CMK (cell line): ENCODE measurements around the gene CDK17.
A peak's percentile ranks its signal among the peaks of the same experiment; 100 is the strongest.
"Not testable (repeated sequence)": the region's sequence is repeated elsewhere in the genome, so short reads cannot be mapped to it uniquely, and the experiment has no call there.

Experiments used
- DNase-seq: peaks from one replicate; pipeline ENCODE4 v3.0.0-alpha.2; 2010; ENCODE audit warnings: low read depth

The CDK17 gene

DNA sequence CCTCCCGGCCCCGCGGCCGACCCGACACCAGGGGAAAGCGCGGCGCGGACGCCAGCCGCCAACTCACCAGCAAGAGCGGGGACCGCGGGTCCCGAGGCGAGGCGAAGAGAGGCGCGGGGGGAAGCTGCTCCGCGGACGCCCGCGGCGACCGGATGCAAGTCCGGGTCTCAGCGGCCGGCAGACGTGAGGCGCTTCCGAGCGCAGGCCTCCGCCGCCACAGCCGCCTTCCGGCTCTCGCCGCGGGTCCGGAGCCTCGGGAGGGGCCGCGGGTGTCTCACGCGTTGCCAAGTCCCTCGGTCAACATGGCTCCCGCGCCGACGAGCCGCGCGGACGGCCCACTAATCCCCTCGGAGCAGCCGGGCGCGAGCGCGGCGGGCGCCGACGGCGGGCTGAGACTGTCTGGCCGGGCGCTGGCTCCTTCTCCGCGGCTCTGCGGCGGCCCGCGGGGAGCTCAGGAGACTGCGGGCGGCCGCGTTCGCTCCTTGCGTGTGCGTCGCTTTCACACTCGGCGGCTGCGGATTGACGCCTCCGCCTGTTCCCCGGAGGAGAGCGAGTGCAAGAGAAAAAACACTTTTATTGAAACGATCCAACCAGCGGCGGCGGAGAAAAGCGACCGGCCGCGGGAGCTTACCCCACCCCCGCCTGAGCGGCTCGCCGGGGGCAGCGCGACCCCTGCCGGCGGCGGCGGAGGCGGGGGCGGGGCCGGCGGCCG, at the start of gene CDK17:
TSS of gene CDK17 (minus strand) at position 521 of the 712 bp plus-strand sequence. CDS start 65,603 bp downstream, outside the sequence.
- DNase-seq, result peak; percentile 62

DNA sequence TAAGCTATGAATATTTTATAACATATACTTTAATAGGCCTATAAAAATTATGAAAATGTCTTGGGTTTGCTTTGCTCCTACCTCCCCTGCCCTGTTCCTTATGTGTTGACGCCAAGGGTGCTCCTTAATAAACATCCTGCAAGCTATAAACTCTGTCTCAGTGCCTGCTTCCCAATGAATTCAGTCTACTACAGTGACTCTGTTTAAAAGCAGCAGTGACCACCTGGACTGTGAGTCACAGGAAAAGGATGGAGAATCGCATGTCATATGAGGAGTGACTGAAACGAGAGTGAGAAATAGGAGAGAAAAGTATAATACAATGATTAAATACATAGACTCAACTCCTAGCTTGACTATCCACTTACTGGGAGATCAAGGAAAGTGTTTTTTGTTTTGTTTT, 48.1 kb upstream of the CDK17 start:
- DNase-seq, result no peak

DNA sequence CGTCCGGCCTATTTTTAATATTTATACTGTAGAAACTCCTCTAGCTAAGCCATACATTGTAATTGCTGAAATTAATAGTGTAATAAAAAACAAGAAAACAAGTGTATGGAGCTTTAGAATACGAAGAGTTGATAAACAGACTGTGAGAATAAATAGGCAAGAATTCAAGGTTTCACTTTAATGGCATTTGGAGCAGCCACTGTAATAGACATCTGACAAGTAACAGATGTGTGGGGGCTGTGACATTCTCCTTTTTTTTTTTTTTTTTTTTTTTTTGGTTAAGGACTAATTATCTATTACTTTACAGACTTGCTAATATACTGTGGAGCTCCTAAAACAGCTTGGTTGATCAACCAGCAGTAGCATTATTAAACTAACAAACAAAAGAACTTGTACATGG, 47.0 kb upstream of the CDK17 start:
- no peak for DNase-seq

DNA sequence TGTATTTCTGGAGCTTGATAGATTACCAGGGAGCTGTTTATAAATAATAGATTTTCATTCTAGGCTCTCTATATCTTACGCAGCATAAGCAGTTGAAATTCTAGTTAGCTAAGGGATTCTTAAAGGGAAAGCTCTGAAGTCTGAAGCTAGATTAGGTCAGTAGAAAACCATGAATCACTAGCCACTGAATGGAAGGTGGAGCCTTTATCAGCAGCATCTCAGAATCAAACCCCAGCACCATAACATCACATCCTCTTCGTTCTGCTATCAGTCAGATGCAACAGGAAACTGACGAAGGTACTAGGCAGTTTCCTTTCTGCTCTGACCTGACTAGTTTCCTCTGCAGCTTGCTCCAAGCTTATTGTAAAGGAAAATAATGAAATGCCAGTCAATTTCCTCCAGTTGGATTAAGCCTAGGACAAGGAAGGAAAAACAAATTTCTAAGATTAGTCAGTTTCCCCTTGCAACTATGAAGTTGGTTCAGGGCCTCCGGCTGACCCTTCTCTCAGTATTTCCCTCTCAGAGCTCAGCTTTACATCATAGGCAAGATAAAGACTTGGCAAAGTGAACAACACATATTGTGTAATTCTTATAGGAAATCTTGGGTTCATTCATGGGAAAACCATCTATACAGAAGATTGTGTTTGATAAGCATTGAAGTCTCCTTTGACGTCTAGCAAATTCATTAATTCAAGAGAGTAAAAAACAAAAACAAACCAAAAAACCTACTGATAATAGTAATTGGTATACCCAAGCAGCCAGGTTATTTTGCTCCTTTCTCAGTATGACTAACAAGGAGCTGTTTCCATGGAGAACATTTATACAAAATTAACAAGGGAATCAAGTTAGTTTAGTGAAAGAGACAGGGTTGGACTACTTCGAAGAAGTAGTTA, 45.7 kb upstream of the CDK17 start:
- peak; percentile 75 for DNase-seq

DNA sequence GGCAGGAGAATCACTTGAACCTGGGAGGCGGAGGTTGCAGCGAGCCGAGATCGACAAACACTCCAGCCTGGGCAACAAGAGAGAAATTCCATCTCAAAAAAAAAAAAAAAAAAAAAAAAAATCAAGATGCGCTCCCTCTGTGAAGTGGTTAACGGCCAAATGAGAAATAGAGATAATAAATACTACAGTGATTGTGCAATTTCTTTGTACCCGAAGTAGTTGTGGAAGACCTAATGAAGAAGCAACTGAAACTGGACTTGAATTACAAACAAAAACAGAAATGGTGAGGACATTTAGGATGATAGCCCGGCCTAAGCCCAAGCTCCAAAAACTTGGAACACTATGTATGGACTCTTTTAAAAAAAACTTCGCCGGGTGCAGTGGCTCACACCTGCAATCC, 44.2 kb upstream of the CDK17 start:
- no peak for DNase-seq

DNA sequence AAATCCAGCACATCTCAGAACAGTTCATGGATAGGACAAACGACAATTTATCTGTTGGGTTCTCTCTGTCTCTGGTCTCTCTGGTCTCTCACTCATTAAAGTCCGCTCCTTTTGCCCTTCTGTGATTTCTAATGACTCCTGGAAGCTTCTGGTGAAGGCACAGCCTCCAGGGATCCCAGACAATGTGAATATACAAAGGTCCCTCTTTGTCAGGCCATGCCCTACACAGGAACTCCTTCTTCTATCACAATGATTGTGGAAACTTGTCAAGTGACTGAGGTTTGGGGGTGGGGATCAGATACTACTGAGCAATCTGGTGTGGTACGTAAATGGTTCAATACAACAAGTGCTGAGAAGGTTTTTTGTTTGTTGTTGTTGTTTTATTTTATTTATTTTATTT, 42.7 kb upstream of the CDK17 start:
- DNase-seq, result no peak

DNA sequence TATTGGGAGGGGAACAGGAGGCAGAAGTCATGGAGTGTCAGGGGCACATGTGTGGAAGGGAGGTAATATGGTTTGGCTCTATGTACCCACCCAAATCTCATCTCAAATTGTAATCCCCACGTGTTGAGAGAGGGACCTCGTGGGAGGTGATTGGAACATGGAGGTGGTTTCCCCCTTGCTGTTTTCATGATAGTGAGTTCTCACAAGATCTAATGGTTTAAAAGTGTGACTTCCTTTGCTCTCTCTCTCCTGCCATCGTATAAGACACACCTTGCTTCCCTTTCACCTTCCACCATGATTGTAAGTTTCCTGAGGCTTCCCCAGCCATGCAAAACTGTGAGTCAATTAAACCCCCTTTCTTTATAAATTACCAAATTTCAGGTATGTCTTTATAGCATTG, 41.6 kb upstream of the CDK17 start:
- DNase-seq, result no peak

DNA sequence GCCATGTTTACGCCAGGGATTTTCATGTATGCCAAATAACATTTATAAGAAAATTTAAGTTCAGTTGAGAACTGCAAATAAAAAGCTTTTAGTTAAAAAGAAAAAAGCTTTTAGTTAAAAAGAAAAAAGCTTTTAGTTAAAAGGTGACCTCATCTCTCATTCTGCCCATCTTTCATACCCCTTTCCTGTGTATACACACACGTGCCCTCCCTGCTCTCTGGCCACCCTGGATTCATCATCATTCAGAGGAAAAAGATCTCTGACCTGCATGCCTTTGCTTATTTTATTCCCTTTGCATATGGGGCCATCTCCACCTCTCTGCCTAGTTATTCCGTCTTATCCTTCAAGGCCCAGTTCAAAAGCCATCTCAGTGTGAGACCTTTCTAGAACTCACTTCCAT, 38.1 kb upstream of the CDK17 start:
- DNase-seq, result no peak

DNA sequence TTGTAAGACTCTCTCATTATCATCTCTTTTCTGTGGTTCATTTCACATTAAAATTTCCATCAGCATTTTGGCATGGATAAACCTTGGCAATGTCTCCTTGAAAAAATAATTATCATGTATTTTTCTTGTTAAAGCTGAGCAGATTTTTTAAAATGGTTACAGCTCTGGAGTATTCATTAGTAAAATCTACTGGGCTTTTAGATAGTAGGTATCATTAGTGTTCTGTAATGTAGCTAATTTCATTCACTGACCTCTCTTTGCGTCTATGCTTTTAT, 36.9 kb upstream of the CDK17 start:
- no peak for DNase-seq

DNA sequence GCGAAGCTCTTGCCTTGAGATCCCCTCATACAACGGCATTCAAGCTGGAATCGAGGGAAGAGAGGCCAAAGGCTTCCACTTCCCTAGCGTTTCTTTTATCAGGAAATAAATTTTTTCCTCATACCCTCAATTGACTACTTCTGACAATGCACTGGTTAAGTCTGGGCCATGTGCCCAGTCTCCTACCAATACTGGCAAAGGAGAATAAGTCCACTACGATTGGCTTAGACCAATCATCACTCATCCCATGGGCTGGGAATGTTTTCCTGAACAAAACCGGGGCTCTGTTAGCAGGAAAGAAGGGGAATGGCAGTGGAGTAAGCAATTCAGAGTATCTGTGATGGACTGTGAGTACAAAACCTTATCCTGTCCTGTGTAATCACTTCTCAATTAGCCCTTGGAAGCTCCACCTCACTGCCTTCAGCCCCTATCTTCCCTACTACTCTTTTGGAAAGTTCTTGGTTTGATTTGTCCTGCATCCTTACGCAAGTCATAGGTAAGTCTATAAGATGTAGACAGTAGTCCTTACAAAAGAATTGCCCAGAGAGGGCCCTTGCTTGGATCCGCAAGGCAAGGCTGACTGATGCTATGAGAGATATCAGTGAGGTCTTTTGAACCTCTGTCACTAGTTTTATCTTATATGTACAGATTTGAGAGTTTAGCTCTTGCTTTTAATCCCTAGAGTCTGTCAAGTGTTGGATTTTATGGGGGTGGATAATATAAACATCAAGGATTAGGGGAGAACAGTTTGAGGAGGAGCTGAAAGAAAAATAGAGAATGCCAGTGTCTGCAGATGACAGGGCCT, 36.3 kb upstream of the CDK17 start:
- no peak for DNase-seq

DNA sequence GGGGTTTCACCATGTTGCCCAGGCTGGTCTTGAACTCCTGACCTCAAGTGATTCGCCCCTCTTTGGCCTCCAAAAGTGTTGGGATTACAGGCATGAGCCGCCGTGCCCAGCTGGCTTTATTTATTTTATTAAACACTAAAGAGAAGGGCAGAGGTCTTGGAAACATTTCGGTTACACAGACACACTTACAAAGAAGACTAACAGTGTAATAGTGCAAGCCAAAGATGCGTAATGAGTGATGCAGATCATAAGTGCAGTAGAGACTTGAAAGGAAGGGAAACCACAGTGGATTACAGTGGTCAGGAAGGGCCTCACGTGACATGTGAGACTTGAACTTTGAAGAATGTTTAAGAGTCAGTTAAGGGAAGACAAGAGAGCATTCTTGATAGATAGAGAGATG, 33.9 kb upstream of the CDK17 start:
- DNase-seq, result peak; percentile 36

DNA sequence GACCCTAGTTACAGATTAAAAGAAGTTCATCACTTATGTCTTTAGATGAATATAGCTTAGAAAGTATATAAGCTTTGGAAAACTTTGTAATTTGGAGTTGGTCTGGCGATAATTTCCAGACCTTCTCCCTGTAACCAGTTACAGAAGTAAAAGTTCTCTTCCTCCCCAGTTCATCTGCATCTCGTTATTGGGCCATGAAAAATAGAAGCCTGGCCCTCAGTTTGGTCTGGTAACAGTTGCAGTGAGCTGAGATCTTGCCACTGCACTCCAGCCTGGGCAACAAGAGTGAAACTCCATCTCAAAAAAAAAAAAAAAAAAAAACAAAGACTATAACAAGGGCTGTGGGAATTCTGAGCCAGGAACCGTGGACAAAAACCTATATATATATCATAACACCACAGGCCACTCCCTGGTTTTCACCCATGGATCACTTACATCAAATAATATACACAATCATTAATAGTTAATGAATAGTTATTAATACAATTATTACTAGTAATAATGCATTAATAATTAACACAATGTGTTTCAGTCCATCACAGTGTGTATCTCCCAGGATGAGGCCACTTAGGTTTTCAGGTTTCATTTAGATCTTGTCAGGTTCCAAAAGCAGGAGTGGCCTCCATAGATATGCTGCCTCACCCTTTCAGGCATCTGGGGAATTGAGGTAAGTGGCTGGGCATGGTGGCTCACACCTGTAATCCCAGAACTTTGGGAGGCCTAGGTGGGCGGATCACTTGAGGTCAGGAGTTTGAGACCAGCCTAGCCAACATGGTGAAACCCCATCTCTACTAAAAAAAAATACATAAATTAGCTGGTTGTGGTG, 32.5 kb upstream of the CDK17 start:
- DNase-seq, result not testable (repeated sequence)

DNA sequence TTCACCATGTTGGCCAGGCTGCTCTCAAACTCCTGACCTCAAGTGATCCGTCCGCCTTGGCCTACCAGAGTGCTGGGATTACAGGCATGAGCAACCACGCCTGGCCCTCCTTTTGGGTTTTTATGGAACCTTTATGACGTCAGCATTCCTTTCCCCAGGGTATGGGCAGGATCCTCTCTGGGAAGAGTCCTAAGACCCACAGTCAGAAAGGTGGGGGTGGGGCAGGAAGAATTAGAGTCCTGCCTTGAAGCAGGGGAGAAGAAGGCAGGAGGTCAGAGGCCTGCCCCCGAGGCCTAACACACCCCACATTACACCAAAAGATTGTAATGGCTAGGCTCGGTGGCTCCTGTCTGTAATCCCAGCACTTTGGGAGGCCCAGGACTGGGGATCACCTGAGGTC, 30.8 kb upstream of the CDK17 start:
- DNase-seq, result no peak

DNA sequence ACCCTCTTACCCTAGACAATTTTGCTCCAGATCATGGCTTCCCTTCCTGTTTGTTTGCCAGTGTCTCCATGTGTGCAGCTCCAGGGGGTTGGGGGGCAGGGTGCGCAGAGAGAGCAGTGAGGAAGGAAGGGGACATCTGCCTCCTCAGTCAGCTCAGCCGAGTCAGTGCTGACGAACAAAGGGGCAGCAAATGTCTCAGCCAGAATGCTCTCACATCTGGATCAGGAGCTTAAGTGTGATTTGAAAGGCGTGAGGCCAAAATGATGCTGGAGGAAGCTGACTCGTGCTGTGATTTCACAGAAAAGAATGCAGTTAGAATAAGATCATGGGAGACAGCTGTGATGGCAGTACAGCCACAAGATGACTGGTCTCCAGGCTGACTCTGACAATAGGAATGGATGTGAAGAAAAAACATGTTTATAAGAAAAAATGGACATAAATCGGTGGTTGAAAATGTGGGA, 27.1 kb upstream of the CDK17 start:
- no peak for DNase-seq

DNA sequence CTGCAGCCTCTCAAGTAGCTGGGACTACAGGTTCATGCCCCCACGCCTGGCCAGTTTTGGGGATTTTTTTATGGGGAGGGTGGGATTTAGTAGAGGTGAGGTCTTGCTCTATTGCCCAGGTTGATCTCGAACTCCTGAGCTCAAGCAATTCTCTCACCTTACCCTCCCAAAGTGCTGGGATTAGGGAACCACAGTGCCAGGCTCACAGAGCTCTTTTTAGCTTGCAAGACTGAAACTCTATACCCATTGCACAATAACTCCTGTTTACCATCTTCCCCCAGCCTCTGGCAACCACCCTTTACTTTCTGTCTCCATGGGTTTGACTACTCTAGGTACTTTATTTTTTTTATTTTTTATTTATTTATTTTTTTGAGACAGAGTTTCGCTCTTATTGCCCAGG, 25.7 kb upstream of the CDK17 start:
- no peak for DNase-seq

DNA sequence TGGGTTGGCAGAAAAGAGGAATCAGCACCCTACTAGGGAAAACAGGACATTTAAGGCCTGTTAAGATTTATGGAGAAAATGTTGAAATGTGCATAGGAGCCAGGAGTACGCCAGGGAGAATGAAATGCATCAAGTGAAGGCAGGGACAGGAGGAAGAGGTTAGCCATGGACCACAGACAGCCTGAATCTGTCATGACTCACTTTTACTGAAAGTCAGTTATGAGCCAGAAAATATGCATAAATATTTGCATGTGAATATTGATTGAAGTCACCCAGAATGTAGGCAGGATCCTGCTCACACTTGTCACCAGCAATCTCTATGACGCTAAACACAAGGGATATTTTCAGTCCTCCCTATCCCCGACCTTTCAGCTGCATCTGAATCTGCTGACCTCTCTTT, 25.1 kb upstream of the CDK17 start:
- no peak for DNase-seq

DNA sequence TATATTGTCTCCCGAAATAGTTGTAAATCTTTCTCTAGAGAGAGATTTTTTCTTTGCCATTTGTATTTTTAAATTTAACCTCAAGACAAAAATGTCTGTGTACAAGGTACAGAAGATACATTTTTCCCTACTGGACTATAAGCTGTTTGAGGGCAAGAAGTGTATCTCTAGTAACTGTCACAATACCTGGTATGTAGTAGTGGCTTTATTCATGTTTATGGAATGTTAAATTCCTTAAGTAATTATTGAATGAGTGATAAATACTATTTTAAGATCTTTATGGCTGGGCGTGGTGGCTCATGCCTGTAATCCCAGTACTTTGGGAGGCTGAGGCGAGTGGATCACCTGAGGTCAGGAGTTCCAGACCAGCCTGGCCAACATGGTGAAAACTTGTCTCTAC, 24.4 kb upstream of the CDK17 start:
- no peak for DNase-seq

DNA sequence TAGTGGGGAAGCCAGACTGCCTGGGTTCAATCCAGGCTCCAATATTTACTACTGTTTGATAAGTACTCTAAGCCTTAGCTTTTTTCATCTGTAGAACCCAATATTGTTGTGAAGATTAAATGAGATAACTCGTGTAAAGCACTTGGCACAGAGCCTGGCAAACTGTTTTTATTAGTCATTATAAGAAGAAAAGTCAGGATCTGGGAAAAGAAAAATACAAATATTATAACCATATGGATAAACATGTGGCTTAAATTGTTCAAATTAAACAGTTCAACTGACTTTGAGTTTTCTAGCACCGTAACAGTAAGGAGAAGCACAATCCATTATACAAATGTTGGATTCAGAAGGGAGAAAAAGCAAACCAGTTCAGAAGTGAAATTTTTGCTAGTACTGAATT, 22.0 kb upstream of the CDK17 start:
- no peak for DNase-seq

DNA sequence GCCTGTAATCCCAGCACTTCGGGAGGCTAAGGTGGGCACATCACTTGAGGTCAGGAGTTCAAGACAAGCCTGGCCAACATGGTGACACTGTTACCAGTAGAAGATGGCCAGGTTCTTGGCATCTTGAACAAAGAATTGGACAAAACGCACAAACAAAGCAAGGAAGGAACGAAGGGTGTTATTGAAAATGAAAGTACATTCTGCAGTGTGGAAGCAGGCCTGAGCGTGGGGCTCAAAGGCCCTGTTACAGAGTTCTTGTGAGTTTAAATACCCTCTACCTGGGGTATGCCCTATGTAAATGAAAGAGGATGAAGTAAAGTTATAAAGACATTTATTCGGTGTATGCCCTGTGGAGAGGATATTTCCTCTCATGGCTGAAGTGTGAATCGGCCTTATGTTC, 20.8 kb upstream of the CDK17 start:
- DNase-seq, result no peak

DNA sequence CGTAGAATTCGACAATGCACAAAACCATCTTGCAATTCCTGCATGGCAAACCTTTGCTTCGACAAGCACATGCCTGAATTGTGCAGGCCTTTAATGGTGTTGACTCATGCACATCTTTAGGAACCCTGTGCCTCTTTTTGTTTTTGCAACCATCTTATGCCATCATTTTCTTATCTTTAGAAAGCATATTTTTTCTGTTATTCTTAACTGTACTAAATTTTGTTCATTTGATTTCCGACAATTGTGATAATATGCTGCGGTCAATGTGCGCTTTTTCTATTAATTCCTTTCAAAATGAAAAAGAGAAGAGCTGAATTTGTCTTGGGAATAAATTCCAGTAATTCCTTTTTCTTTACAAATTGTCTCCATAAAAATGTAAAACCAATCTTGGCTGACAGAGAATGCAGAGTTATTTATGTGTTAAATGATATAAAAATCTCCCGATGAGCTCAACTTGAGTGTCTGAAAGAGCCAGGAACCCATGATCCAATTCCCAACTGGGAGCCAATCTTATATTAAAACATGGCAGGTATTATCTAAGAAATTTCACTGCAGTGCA, 20.1 kb upstream of the CDK17 start:
- no peak for DNase-seq

DNA sequence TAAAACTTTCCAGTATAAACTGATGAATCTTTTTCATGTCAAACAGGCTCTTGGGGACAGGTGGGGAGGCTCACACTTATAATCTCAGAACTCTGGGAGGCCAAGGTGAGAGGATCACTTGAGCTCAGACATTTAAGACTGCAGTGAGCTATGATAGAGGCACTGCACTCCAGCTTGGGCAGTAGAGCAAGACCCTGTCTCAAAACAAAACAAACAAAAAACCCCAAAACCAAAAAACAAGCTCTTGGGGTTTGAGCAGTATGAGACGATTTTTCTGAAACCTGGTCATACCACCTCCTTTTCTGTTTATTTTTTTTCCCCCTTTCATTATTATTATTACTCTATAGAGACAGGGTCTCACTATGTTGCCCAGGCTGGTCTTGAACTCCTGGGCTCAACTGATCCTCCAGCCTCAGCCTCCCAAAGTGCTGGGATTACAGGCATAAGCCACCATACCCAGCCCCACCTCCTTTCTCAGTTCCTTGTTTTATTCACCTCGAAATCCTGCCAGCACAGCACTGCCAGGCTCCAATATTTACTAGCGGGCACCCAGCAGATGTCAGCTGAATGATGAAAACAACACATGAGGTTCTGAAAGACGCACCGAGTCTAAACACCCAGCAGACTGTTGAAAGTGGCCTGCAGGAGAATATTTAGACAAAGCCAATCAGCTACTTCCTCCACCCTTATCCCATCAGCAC, 19.5 kb upstream of the CDK17 start:
- no peak for DNase-seq
